OCI-LY1 (cell line): Measurements from ENCODE around the gene DHRS11.

Experiments
- EZH2 ChIP-seq: fragments of 200-600 bp; sonication (generic), shearing (Covaris generic); IDR thresholded peaks from 2 replicates; pipeline ENCODE4 v1.8.0; 2017; ENCODE audit warnings: borderline replicate concordance, mixed run types, mild to moderate bottlenecking, antibody characterized with exemption, low read length, moderate library complexity, mixed read lengths
- TF ChIP-seq, protein P1 (sequence below): fragments of 200-600 bp; sonication (generic), shearing (Covaris generic); IDR thresholded peaks from 2 replicates; pipeline ENCODE4 v1.5.1; 2017; ENCODE audit warnings: mild to moderate bottlenecking, antibody characterized with exemption, low read length, moderate library complexity, mixed read lengths

DNA sequence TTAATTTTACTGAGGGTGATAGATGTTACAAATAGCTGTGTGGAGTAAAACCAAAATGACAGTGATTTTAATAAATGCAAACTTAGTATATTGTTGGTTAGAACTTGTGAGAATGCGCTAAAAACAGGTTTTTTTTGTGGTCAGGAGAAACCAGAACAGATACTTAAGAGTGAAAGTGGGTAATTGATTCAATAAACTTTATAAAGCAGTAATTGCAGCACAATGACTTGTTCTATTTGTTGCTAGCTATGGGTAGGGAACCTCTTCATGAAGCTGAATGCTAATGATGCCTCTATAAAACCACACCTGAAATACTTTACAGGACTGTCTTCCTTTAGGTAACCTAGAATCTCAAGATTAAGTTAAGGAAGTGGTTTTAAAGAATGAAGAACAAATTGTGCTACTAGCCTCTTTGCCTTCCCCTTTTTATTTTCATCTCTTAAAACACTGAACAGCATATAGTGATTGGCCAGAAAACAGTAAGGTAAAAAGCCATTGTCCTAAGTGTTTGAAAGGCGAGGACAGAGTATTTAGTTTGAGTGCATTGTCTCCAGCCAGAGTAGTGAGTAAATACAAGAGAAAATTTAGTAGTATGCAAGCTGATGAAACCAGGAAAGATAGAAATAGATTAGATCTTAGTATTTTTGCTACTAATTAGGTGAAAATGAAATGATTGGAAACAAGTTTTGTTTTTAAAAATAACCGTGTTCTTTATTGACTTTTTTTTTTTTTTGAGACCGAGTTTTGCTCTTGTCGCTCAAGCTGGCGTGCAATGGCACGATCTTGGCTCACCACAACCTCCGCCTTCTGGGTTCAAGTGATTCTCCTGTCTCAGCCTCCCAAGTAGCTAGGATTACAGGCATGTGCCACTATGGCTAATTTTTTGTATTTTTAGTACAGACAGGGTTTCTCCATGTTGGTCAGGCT, 40.9 kb upstream of the DHRS11 start:
- TF ChIP-seq, protein P1, sequence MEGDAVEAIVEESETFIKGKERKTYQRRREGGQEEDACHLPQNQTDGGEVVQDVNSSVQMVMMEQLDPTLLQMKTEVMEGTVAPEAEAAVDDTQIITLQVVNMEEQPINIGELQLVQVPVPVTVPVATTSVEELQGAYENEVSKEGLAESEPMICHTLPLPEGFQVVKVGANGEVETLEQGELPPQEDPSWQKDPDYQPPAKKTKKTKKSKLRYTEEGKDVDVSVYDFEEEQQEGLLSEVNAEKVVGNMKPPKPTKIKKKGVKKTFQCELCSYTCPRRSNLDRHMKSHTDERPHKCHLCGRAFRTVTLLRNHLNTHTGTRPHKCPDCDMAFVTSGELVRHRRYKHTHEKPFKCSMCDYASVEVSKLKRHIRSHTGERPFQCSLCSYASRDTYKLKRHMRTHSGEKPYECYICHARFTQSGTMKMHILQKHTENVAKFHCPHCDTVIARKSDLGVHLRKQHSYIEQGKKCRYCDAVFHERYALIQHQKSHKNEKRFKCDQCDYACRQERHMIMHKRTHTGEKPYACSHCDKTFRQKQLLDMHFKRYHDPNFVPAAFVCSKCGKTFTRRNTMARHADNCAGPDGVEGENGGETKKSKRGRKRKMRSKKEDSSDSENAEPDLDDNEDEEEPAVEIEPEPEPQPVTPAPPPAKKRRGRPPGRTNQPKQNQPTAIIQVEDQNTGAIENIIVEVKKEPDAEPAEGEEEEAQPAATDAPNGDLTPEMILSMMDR: no peak
- no peak for TF ChIP-seq EZH2
